GM19438 (cell line): Measurements from ENCODE around the gene RBBP6.

Experiments
- ATAC-seq: cut with Tn5 transposase; IDR thresholded peaks from one replicate; pipeline ENCODE4 v1.9.1; 2021; ENCODE audit warnings: low read depth; ENCODE audit not compliant: unreplicated experiment

The RBBP6 gene

DNA sequence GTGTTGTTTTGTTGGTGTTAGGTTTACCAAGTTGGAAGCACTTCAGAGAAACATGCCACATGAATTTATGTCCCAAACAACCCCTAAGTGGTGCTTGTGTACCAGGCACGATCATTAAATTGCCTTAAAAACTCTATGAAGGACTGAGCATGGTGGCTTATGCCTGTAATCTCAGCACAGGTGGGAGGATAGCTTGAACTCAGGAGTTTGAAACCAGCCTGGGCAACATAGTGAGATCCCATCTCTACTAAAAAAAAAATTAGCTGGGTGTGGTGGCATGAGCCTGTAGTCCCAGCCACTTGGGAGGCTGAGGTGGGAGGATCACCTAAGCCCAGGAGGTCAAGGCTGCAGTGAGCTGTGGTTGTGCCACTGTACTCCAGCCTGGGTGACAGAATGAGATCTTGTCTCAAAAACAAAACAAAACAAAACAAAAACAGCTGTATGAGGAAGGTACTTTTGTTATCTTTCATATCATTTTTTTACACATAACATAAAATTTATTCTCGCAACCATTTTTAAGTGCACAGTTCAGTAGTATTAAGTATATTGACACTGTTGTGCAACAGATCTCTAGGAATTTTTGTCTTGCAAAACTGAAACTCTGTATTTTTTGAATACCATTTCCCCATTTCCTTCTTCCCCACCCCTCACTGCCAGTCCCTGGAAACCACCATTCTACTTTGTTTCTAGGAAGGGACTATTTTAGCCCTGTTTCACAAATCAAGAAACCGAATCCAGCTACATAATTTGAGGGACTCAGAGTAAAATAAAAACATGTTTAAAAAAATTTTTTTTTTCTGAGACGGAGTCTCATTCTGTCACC, 14.3 kb upstream of the RBBP6 start:
- ATAC-seq: no peak

GRCh38 chr16:24525970-24526559, 13.3 kb upstream of the RBBP6 start:
- no peak for ATAC-seq

DNA sequence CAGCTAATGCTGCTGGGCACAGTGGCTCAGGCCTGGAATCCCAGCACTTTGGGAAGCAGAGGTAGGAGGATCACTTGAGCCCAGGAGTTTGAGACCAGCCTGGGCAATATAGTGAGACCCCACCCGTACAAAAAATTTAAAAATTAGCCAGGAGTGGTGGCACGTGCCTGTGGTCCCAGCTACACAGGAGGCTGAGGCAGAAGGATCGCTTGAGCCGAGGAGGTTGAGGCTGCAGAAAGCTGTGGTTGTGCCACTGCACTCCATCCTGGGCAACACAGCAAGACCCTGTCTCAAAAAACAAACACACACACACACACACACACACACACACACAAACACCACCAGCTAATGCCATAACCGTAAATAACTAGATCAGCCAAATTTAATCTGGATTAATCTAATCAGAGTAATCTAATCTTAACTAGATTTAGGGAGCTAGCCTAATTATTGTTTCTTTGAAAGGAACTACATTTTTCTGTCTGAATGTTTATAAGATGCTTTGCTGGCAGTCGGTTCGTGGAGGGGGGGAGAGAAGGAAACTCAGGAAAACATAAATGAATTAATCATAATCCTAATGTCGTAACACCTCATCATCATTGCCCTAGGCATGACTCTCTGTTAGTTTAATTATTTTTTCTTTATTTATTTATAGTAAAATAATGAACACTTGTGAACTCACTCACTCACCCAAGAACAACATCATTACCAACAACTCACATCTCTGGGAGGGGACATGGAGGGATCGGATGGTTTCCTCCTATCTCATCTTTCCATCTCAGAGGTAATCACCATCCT, 12.5 kb upstream of the RBBP6 start:
- no peak for ATAC-seq

- no peak for ATAC-seq
These were observed 8.2 kb upstream of the RBBP6 start for GRCh38 chr16:24531166-24531565.

DNA sequence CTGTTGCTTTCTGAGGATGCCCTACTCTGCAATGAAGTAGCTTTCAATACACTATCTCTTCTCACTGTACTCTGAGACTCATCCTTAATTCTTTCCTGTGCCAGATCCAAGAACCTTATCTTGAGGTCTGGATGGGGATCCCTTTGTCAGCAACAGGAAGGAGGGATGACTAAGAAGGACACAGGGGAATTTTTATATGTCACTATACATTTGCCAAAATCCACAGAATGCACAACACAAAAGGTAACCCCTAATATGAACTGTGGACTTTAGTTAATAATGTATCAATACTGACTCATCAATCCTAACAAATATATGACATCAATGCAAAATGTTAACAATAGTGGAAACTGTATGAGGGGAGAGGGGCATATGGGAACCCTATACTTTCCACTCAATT, 4.7 kb upstream of the RBBP6 start:
- ATAC-seq: no peak

GRCh38 chr16:24535827-24536226, 3.5 kb upstream of the RBBP6 start:
- no peak for ATAC-seq

GRCh38 chr16:24536671-24537070, 2.7 kb upstream of the RBBP6 start:
- no peak for ATAC-seq

DNA sequence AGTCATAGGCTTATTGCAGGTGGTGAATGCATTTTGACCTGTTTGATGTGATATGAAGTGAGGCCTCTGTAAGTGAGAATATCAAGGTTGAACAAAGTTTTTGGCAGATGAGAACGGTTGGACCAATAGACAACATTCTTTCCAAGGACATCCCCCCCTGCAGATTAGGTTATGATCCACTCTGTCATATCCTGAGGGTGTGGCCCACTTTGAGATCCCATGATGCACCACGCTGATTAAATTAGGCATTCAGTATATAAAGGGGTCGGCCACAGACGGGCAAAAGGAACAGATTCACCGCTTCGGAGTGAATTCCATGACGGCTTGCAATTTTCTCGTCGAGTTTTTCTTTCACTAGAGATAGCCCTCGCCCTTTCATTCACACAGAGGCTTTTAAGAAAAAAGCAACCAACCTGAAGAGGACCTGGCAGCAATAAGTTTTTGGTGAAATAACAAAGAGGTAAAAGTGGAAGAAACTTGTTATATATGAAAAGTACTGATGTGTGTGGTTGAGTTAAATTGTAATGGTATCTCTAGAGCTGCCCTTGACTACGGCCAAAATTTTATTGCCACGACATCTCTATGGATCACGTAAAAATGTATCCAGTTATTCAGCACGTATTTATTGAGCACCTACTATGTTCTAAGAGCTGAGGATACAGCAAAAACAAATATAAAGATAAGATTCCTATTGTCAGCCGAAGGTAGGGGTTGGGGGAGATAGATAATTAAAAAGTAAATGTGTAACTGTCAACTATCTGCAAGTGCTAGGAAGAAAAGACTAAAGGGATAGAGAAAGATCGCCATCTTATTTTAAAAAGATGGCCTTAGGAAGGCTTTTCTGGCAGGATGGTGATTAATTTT, 1.7 kb upstream of the RBBP6 start:
- ATAC-seq: no peak

DNA sequence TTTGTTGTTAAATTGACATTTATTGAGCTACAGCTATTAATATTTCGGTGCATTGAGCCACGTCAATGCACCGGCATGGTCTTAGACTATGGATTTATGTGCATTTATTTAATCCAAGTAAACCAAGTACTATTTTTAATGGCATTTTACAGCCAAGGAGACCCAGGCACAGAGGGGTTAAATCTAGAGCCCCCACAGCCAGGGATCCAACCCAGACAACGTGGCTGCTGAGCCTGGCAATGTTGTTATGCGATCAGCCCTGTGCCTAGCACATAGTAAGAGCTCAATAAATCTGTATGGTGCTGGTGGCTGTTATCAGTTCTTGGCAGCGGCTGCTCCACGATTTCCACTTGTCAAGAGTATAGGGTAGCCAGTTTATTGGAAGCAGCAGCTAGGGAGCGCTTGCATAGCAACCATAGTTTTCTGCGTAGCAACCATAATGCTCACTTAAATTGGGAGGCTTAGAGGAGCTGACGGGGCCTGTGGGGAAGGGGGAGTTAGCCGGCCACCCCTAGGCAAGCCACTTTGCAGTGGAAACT, 541 bp upstream of the RBBP6 start:
- ATAC-seq: peak; percentile 41

GRCh38 chr16:24539850-24540601, 660 bp downstream of the RBBP6 start:
- ATAC-seq: peak; percentile 35

- no peak for ATAC-seq
These were observed 1.3 kb downstream of the RBBP6 start for GRCh38 chr16:24540602-24541210.

DNA sequence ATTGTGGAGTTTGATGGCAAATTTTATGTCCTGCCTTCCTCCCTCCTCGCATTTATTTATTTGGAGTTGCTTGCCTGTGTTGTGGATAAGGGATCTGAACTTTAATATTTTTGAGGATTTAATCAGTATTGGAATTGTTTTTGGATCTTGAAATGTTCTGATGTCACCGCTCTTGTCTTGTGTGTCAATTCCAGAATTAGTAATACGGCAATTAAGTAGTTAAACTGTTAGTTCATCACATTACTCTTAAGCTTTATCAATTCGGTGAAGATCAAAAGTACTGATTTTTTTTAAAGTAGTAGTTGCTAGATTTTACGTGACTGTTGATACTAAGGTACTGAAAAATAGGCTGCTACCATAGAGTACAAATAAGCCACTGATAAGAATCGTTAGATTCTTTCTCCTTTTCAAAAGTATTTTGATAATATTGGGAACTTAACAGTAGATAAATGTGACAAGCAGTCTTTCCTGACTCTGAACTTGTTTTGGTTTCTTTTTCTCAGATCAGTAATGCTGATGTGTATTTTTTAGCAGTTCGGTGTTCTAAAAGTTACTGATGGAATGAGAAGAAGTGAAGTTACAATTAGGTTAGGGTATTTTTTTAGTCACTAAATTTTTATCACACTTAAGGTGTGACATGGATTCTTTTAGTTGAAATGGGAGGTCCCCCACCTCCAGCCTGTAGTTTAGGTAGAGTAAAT, 2.0 kb downstream of the RBBP6 start:
- no peak for ATAC-seq

- ATAC-seq: no peak
These were observed 4.6 kb downstream of the RBBP6 start for GRCh38 chr16:24543949-24544348.

DNA sequence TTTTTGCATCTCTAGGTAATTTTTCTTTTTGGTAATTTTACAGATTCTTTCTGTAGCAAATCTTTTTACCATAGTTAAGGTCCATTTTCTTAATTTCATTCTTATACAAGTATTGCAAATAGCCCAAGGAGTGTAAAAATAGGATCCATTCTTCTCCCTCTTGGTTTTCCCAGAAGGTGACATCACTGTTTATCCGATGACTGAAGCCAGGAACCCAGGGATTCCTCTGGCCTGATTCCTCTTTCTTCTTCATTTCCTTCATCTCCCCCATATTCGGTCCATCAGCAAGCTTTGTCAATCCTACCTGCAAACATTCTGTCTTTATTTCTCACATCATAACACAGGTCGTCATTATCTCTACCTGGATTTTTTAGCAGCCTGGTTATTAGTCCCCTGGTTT, 5.3 kb downstream of the RBBP6 start:
- no peak for ATAC-seq

DNA sequence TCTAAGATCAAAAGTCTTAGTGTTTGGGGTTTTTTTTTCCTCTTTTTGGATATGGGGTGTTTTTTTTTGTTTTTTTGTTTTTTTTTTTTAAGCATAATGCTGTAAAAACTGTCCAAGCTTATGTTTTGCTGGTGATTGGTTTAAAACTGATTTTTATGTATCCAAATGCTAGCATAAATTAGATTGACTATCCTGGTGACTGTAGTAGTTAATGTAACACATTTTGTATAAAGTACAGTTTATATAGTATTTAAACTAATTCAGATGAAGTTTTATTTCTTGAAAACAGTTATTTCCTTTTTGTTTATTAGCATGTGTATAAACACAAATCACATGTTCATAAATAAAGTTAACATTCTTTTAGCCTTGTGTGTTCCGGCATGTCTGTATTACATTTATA, 10.9 kb downstream of the RBBP6 start:
- ATAC-seq: no peak

GRCh38 chr16:24552705-24553246, 13.4 kb downstream of the RBBP6 start:
- no peak for ATAC-seq

GRCh38 chr16:24553983-24554382, 14.6 kb downstream of the RBBP6 start:
- ATAC-seq: no peak

DNA sequence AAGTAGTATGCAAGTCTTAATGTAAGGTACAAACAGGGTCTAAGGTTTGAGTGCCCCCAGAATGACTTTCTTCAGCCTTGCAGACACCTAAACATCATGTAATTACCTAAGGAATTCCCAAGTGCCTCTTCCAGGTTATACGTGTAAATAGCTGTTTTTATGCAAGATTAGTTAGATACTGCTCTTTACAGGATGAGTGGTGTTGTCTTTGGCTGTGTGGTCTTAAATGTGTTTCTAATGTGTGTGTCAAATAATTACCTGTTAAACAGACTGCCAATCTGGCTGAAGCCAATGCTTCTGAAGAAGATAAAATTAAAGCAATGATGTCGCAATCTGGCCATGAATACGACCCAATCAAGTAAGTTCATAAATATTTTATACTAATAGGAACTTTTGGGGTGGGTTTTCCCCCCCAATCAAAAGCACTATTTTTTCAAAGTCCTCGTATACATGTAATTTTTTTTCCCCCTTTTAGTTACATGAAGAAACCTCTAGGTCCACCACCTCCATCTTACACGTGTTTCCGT, 16.0 kb downstream of the RBBP6 start:
- no peak for ATAC-seq
